Measurements from ENCODE around the gene BTG4. TPM values are rescaled to one million over a fixed set of nuclear protein-coding genes. Genes with fewer than 3 reads are reported as not detected.

BTG4 gene
- total RNA-seq, 1 donor from 2014 or later, result not detected

DNA sequence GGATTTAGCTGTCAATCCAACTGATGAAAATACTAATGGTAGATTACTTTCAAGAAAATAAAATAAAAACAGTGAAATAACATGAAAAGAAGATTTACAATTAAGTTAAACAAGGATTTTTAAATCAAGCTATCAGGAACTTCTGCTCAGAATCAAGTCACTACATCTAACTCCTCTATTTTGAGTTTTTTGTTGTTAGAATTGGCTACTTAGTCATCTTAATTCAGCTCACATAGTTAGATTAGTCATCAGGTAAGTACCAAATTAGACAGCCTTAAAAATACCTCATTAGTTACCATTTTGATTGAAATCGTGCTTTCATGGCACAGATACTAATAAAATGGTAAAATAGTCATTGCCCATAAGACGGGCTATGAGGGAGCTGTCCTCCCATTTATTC, 35.8 kb downstream of the BTG4 start:
- DNase-seq (ENCODE audit: low spot score), result no peak
- H3K36me3 Mint-ChIP-seq (ENCODE audit: low read depth, unreplicated experiment), result no peaks in the 10 kb centered on the region
- peaks cover 2% of the 10 kb centered on the region for H3K27me3 Mint-ChIP-seq (ENCODE audit: unreplicated experiment)
- TF ChIP-seq, protein P1, sequence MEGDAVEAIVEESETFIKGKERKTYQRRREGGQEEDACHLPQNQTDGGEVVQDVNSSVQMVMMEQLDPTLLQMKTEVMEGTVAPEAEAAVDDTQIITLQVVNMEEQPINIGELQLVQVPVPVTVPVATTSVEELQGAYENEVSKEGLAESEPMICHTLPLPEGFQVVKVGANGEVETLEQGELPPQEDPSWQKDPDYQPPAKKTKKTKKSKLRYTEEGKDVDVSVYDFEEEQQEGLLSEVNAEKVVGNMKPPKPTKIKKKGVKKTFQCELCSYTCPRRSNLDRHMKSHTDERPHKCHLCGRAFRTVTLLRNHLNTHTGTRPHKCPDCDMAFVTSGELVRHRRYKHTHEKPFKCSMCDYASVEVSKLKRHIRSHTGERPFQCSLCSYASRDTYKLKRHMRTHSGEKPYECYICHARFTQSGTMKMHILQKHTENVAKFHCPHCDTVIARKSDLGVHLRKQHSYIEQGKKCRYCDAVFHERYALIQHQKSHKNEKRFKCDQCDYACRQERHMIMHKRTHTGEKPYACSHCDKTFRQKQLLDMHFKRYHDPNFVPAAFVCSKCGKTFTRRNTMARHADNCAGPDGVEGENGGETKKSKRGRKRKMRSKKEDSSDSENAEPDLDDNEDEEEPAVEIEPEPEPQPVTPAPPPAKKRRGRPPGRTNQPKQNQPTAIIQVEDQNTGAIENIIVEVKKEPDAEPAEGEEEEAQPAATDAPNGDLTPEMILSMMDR (IDR thresholded peaks at IDR 0.05; ENCODE audit: unreplicated experiment), result no peak
- H3K4me3 Mint-ChIP-seq (ENCODE audit: unreplicated experiment), result no peak overlapping the region
- H3K9me3 Mint-ChIP-seq (ENCODE audit: unreplicated experiment), result no peaks in the 10 kb centered on the region
- no peak overlapping the region for H3K27ac Mint-ChIP-seq (ENCODE audit: unreplicated experiment)
- H3K4me1 Mint-ChIP-seq (ENCODE audit: unreplicated experiment), result peaks cover 3% of the 10 kb centered on the region

DNA sequence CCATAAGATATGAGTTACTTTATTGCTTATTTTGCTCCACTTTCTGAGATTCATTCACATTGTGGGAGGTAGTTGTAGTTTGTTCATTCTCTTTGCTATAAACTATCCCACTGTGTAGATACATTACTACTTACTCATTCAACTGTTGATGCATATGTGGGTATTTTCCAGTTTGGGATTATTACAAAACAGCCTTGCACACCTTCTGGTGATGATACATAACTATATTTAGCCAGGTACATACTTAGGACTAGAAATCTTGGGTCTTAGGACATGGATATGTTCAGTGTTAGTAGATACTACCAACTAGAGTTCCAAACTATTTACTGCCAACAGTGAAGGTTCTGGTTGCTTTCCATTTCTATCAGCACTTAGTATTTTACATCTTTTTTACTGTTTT, 37.8 kb downstream of the BTG4 start:
- peaks cover 2% of the 10 kb centered on the region for H3K27me3 Mint-ChIP-seq (ENCODE audit: unreplicated experiment)
- TF ChIP-seq, protein P1 (IDR thresholded peaks at IDR 0.05; ENCODE audit: unreplicated experiment), result no peak
- H3K9me3 Mint-ChIP-seq (ENCODE audit: unreplicated experiment), result no peaks in the 10 kb centered on the region
- DNase-seq (ENCODE audit: low spot score), result no peak
- H3K27ac Mint-ChIP-seq (ENCODE audit: unreplicated experiment), result no peak overlapping the region
- no peaks in the 10 kb centered on the region for H3K4me1 Mint-ChIP-seq (ENCODE audit: unreplicated experiment)
- H3K36me3 Mint-ChIP-seq (ENCODE audit: low read depth, unreplicated experiment), result no peaks in the 10 kb centered on the region
- no peak overlapping the region for H3K4me3 Mint-ChIP-seq (ENCODE audit: unreplicated experiment)

DNA sequence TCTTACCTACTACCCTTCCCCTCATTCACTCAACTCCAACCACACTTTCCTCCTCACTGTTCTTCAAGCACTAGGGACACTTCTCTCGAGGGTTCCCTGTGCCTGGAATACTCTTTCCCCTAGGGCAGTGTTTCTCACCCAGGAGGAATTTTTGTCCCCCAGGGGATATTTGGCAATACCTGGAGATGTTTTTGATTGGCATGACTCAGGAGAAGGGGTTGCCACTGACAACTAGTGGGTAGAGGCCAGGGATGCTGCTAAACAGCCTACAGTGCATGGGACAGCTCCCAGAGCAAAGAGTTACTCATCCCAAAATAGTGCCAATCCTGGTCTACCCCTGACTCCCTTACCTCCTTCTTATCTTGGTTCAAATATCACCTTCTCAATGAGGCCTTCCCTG, 40.0 kb downstream of the BTG4 start:
- H3K27ac Mint-ChIP-seq (ENCODE audit: unreplicated experiment), result no peak overlapping the region
- no peaks in the 10 kb centered on the region for H3K9me3 Mint-ChIP-seq (ENCODE audit: unreplicated experiment)
- H3K4me1 Mint-ChIP-seq (ENCODE audit: unreplicated experiment), result no peaks in the 10 kb centered on the region
- H3K36me3 Mint-ChIP-seq (ENCODE audit: low read depth, unreplicated experiment), result no peaks in the 10 kb centered on the region
- TF ChIP-seq, protein P1 (IDR thresholded peaks at IDR 0.05; ENCODE audit: unreplicated experiment), result no peak
- DNase-seq (ENCODE audit: low spot score), result no peak
- H3K4me3 Mint-ChIP-seq (ENCODE audit: unreplicated experiment), result no peak overlapping the region
- H3K27me3 Mint-ChIP-seq (ENCODE audit: unreplicated experiment), result no peaks in the 10 kb centered on the region

DNA sequence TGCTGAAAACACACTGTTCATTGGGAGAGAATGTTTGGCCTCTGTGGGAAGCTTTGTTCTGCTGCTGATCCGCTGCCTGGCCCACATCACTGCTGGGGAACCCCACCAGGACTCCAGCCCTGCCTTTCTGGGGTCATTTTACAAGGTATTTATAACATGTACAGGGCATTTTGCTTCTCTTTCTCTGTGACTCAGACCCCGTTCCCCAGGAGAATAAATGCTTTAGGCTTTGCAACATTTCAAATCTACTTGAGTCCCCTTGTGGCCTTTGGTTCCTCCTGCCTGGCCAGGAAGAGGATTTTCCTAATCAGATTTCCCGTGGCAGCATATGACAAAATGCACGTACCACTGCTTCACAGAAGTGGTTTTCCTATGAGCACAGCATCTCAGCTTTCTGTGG, 43.0 kb downstream of the BTG4 start:
- H3K27ac Mint-ChIP-seq (ENCODE audit: unreplicated experiment), result no peak overlapping the region
- DNase-seq (ENCODE audit: low spot score), result no peak
- H3K27me3 Mint-ChIP-seq (ENCODE audit: unreplicated experiment), result no peaks in the 10 kb centered on the region
- H3K9me3 Mint-ChIP-seq (ENCODE audit: unreplicated experiment), result no peaks in the 10 kb centered on the region
- H3K4me3 Mint-ChIP-seq (ENCODE audit: unreplicated experiment), result no peak overlapping the region
- no peaks in the 10 kb centered on the region for H3K36me3 Mint-ChIP-seq (ENCODE audit: low read depth, unreplicated experiment)
- no peaks in the 10 kb centered on the region for H3K4me1 Mint-ChIP-seq (ENCODE audit: unreplicated experiment)
- TF ChIP-seq, protein P1 (IDR thresholded peaks at IDR 0.05; ENCODE audit: unreplicated experiment), result no peak

DNA sequence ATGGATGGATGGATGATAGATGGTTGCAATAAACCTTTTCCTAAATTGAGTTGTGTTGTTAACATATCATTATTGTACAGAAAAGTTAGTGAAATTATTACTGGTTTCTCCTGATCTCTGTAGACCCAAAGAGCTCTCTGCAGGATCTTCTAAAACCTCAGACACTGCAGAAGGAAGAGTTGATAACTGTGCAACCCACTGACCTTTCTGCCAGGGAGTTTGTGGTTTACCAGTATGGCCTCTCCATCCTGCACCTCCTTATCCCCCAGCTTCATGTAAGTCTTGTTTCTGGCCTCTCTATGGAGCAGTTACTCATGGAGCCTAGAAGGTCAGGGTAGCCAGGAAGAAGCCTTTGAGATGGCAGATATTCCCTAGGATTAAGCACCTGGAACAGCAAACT, 45.6 kb downstream of the BTG4 start:
- DNase-seq (ENCODE audit: low spot score), result no peak
- no peaks in the 10 kb centered on the region for H3K36me3 Mint-ChIP-seq (ENCODE audit: low read depth, unreplicated experiment)
- H3K4me1 Mint-ChIP-seq (ENCODE audit: unreplicated experiment), result no peaks in the 10 kb centered on the region
- no peaks in the 10 kb centered on the region for H3K27me3 Mint-ChIP-seq (ENCODE audit: unreplicated experiment)
- no peak overlapping the region for H3K27ac Mint-ChIP-seq (ENCODE audit: unreplicated experiment)
- no peaks in the 10 kb centered on the region for H3K9me3 Mint-ChIP-seq (ENCODE audit: unreplicated experiment)
- H3K4me3 Mint-ChIP-seq (ENCODE audit: unreplicated experiment), result no peak overlapping the region
- TF ChIP-seq, protein P1 (IDR thresholded peaks at IDR 0.05; ENCODE audit: unreplicated experiment), result no peak
